SK-N-SH treated with all-trans-retinoic acid at 6 μM for 48 hours (cell line): ENCODE data around the gene LEMD2.

Experiments used
- BACH2 ChIP-seq: fragments of 250-450 bp; sonication (Bioruptor Pico); IDR thresholded peaks from 2 replicates; pipeline ENCODE4 v1.9.0; 2021; ENCODE audit warnings: mild to moderate bottlenecking, borderline replicate concordance
- CSDC2 ChIP-seq: fragments of 250-450 bp; sonication (Bioruptor Pico); IDR thresholded peaks from 2 replicates; pipeline ENCODE4 v1.5.0; 2020; ENCODE audit warnings: mild to moderate bottlenecking, moderate library complexity
- ISL1 ChIP-seq: fragments of 250-450 bp; sonication (Bioruptor Pico); IDR thresholded peaks from 2 replicates; pipeline ENCODE4 v2.1.2; 2022; ENCODE audit warnings: mild to moderate bottlenecking, moderate library complexity
- RARB ChIP-seq: fragments of 250-450 bp; sonication (Bioruptor Pico); IDR thresholded peaks from 2 replicates; pipeline ENCODE4 v1.8.0; 2021; ENCODE audit warnings: mild to moderate bottlenecking, moderate library complexity
- ZC3H10 ChIP-seq: fragments of 250-450 bp; sonication (Bioruptor Pico); IDR thresholded peaks from 2 replicates; pipeline ENCODE4 v1.5.1; 2021; ENCODE audit warnings: mild to moderate bottlenecking, moderate library complexity
- ZNF8 ChIP-seq: fragments of 450-650 bp; formaldehyde crosslinking; IDR thresholded peaks from 2 replicates; pipeline ENCODE4 v1.5.0; 2020; ENCODE audit warnings: mild to moderate bottlenecking, moderate library complexity
- TF ChIP-seq, protein P1 (sequence below): fragments of 250-450 bp; sonication (Bioruptor Pico); IDR thresholded peaks from 2 replicates; pipeline ENCODE4 v1.5.0; 2020; ENCODE audit warnings: mild to moderate bottlenecking, moderate library complexity
- TF ChIP-seq, protein P2 (sequence below): fragments of 250-450 bp; sonication (Bioruptor Pico); IDR thresholded peaks from 2 replicates; pipeline ENCODE4 v1.8.0; 2020; ENCODE audit warnings: mild to moderate bottlenecking, moderate library complexity, borderline replicate concordance

DNA sequence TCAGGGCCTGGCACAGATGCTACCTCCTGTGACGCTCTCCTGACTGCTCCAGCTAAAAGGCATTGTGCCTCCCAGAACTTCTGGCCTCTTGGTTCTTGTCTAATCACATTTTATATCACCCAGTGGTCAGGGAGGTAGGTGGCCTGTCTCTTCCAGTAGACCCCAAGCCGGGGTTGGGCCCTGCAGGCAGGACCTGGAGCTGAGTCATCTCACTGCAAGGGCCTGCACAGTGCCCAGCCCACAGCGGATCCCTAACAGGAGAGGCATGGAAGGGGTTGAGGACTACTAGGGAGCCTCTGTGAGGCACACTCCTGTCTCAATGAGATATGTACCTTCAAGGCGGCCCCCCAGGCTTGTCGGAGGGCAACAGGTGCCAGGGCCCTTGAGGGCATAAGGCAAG lies 6.4 kb downstream of the LEMD2 start:
- TF ChIP-seq, protein P1, sequence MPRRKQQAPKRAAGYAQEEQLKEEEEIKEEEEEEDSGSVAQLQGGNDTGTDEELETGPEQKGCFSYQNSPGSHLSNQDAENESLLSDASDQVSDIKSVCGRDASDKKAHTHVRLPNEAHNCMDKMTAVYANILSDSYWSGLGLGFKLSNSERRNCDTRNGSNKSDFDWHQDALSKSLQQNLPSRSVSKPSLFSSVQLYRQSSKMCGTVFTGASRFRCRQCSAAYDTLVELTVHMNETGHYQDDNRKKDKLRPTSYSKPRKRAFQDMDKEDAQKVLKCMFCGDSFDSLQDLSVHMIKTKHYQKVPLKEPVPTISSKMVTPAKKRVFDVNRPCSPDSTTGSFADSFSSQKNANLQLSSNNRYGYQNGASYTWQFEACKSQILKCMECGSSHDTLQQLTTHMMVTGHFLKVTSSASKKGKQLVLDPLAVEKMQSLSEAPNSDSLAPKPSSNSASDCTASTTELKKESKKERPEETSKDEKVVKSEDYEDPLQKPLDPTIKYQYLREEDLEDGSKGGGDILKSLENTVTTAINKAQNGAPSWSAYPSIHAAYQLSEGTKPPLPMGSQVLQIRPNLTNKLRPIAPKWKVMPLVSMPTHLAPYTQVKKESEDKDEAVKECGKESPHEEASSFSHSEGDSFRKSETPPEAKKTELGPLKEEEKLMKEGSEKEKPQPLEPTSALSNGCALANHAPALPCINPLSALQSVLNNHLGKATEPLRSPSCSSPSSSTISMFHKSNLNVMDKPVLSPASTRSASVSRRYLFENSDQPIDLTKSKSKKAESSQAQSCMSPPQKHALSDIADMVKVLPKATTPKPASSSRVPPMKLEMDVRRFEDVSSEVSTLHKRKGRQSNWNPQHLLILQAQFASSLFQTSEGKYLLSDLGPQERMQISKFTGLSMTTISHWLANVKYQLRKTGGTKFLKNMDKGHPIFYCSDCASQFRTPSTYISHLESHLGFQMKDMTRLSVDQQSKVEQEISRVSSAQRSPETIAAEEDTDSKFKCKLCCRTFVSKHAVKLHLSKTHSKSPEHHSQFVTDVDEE (CRISPR knock-in tag) = no peak
- no peak for TF ChIP-seq ISL1
- no peak for TF ChIP-seq ZC3H10 (CRISPR knock-in tag)
- TF ChIP-seq, protein P2, sequence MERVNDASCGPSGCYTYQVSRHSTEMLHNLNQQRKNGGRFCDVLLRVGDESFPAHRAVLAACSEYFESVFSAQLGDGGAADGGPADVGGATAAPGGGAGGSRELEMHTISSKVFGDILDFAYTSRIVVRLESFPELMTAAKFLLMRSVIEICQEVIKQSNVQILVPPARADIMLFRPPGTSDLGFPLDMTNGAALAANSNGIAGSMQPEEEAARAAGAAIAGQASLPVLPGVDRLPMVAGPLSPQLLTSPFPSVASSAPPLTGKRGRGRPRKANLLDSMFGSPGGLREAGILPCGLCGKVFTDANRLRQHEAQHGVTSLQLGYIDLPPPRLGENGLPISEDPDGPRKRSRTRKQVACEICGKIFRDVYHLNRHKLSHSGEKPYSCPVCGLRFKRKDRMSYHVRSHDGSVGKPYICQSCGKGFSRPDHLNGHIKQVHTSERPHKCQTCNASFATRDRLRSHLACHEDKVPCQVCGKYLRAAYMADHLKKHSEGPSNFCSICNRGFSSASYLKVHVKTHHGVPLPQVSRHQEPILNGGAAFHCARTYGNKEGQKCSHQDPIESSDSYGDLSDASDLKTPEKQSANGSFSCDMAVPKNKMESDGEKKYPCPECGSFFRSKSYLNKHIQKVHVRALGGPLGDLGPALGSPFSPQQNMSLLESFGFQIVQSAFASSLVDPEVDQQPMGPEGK (CRISPR knock-in tag) = no peak
- no peak for TF ChIP-seq RARB (CRISPR knock-in tag)
- no peak for TF ChIP-seq CSDC2 (CRISPR knock-in tag)
- no peak for TF ChIP-seq BACH2 (CRISPR knock-in tag)
- TF ChIP-seq ZNF8 (CRISPR knock-in tag) = no peak
